ENCODE data around the gene NPPA. TPM values are rescaled to one million over a fixed set of nuclear protein-coding genes. Genes with fewer than 3 reads are reported as not detected.

Gene NPPA
- total and polyA plus RNA-seq, 9 of the 15 experiments (the other 6 are each of a cell fraction or from before 2014, with no cell fraction given), result not detected

- H3K9ac ChIP-seq (ENCODE audit: insufficient read depth in 1 of 2, low read depth in 2 of 2, low read length in 2 of 2), result peak overlapping the region; percentile 10 to 34; a peak in 3 of 4 replicates
- intact Hi-C loops (cut with micrococcal nuclease) (loop anchor here (1.0 to 2.0 kb wide), 2 partner anchors 22 to 52 kb away; no protein-coding TSS in a partner anchor), in situ Hi-C loops (cut with MboI) (loop anchor here (5.0 kb wide), 1 partner anchor 55 kb away; no protein-coding TSS in a partner anchor)
- H3K4me2 ChIP-seq (ENCODE audit: insufficient read depth, low read length), result peak overlapping the region; percentile 73
- peak; percentile 87 for ATAC-seq
- no peaks in the 10 kb centered on the region for H3K79me2 ChIP-seq (ENCODE audit: control insufficient read depth, insufficient read depth, low read length)
- 17% methylated on average over 19 of the region's 19 CpGs for WGBS (ENCODE audit: insufficient coverage, low coverage, missing lambda C conversion rate)
- peak; percentile 93 to 100 (median 96) for DNase-seq (ENCODE audit: extremely low read depth in 1 of 4, low spot score in 3 of 4)
- no peaks in the 10 kb centered on the region for H3K27me3 ChIP-seq (ENCODE audit: control insufficient read depth in 2 of 2, insufficient read depth in 2 of 2, low read length in 2 of 2)
- CTCF ChIA-PET (ENCODE audit: low intra/inter-chr PET ratio), result interaction anchor here (0.9 to 1.9 kb wide), 4 partner anchors 49 to 65 kb away, joined by 3 to 11 read pairs (median 6); no protein-coding TSS in a partner anchor
- peaks cover 82% of the 10 kb centered on the region for H3K36me3 ChIP-seq (ENCODE audit: control insufficient read depth, insufficient read depth, low read length)
- no peak overlapping the region for H3K4me3 ChIP-seq
- peaks cover 37 to 51% of the 10 kb centered on the region in 2 experiments for H3K4me1 ChIP-seq (replicated peaks in 1 of 2; ENCODE audit: control insufficient read depth in 2 of 2, insufficient read depth in 2 of 2, low read length in 2 of 2)
- no peaks in the 10 kb centered on the region for H3K9me3 ChIP-seq (replicated peaks; ENCODE audit: control insufficient read depth, insufficient read depth, low read depth, low read length)
- H2AFZ ChIP-seq (ENCODE audit: low read depth, low read length), result peak overlapping the region; percentile 27
- no peaks in the 10 kb centered on the region for H3K9me1 ChIP-seq (ENCODE audit: control insufficient read depth, insufficient read depth, low read length)
- BruUV-seq (replicated peaks), result TSS peak; percentile 27
- H3K27ac ChIP-seq (ENCODE audit: extremely low read depth, low read depth, low read length), result peak overlapping the region; percentile 70
- POLR2A ChIA-PET, result interaction anchor here (0.6 to 14.0 kb wide), 11 partner anchors 9 to 519 kb away, joined by 3 to 304 read pairs (median 3); no protein-coding TSS in a partner anchor
- peak; percentile 100 for FAIRE-seq
- peaks cover 5% of the 10 kb centered on the region for H4K20me1 ChIP-seq (replicated peaks; ENCODE audit: control insufficient read depth, insufficient read depth, low read length)
- TF ChIP-seq MED1 (CRISPR knock-in tag; IDR thresholded peaks at IDR 0.05; ENCODE audit: borderline replicate concordance) (no peak), ZNF431 (CRISPR knock-in tag; IDR thresholded peaks at IDR 0.05) (peak; percentile 45; the same call in 1 of the 2 replicates), FOXJ2 (tag; IDR thresholded peaks at IDR 0.05) (peak; percentile 94), YY1 (IDR thresholded peaks at IDR 0.05; ENCODE audit: borderline replicate concordance in 1 of 3, control insufficient read depth in 1 of 3, extremely low read depth in 1 of 3, insufficient read depth in 3 of 3, insufficient read length in 1 of 3, insufficient replicate concordance in 2 of 3, low read depth in 1 of 3, low read length in 2 of 3) (peak in 1 of 3 experiments; percentile 57), GABPB1 (CRISPR knock-in tag; IDR thresholded peaks at IDR 0.05) (peak; percentile 34; the same call in 1 of the 2 replicates), ZNF551 (CRISPR knock-in tag; IDR thresholded peaks at IDR 0.05) (no peak), SRSF7 (optimal IDR thresholded peaks at IDR 0.05; ENCODE audit: low read depth, low read length) (no peak), GTF2A2 (tag; IDR thresholded peaks at IDR 0.05) (no peak), CBX5 (IDR thresholded peaks at IDR 0.05; ENCODE audit: borderline replicate concordance, low read depth) (no peak), ZBED1 (IDR thresholded peaks at IDR 0.05) (peak; percentile 73; the same call in 1 of the 2 replicates), ZNF57 (CRISPR knock-in tag; IDR thresholded peaks at IDR 0.05) (no peak), MTA1 (IDR thresholded peaks at IDR 0.05; ENCODE audit: borderline replicate concordance) (peak; percentile 84), GMEB1 (CRISPR knock-in tag; IDR thresholded peaks at IDR 0.05) (peak; percentile 22; the same call in 1 of the 2 replicates), BDP1 (IDR thresholded peaks at IDR 0.05; ENCODE audit: insufficient read depth, insufficient read length) (no peak)
- TF ChIP-seq, protein P1, sequence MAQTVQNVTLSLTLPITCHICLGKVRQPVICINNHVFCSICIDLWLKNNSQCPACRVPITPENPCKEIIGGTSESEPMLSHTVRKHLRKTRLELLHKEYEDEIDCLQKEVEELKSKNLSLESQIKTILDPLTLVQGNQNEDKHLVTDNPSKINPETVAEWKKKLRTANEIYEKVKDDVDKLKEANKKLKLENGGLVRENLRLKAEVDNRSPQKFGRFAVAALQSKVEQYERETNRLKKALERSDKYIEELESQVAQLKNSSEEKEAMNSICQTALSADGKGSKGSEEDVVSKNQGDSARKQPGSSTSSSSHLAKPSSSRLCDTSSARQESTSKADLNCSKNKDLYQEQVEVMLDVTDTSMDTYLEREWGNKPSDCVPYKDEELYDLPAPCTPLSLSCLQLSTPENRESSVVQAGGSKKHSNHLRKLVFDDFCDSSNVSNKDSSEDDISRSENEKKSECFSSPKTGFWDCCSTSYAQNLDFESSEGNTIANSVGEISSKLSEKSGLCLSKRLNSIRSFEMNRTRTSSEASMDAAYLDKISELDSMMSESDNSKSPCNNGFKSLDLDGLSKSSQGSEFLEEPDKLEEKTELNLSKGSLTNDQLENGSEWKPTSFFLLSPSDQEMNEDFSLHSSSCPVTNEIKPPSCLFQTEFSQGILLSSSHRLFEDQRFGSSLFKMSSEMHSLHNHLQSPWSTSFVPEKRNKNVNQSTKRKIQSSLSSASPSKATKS (CRISPR knock-in tag; IDR thresholded peaks at IDR 0.05), result no peak
Observed at GRCh38 chr1:11842154-11843041, 5.2 kb downstream of the NPPA start.

All from K562 (cell line).